H1 (cell line): ENCODE measurements around the gene ADAMTSL2. TPM values are rescaled to one million over a fixed set of nuclear protein-coding genes. Genes with fewer than 3 reads are reported as not detected.

Experiments used
- CTCF ChIA-PET: fragments of 300-600 bp; sonication (Branson Sonifier 250); formaldehyde crosslinking; loops from one replicate; lab custom pipeline; 2021; ENCODE audit not compliant: partially characterized antibody; lab: Charles Lee
- POLR2A ChIA-PET: fragments of 300-600 bp; sonication (Branson Sonifier 250); formaldehyde crosslinking; loops from one replicate; lab custom pipeline; 2021; ENCODE audit warnings: inconsistent platforms; ENCODE audit not compliant: partially characterized antibody; lab: Charles Lee
- DNase-seq, 2 experiments: peaks; one replicate each; pipeline versions ENCODE4 v3.0.0 to v3.0.0-alpha.2; 2010 to 2022; ENCODE audit warnings: low spot score in 2 of 2, low read depth in 1 of 2, mixed read lengths in 1 of 2
- FAIRE-seq: peaks from 2 replicates; lab custom pipeline; 2011; peaks lifted over from hg19 to GRCh38; lab: Jason Lieb, UNC
- H2AFZ ChIP-seq: 2 replicates; pipeline ENCODE4 v1.8.1; 2012; ENCODE audit warnings: low read length, inconsistent platforms
- H2AK5ac ChIP-seq: 2 replicates; pipeline ENCODE4 v1.6.1; 2013; ENCODE audit warnings: low read depth, low read length
- H2BK120ac ChIP-seq: replicated peaks from 2 replicates; pipeline ENCODE3; 2013; ENCODE audit warnings: low read depth, low read length, inconsistent platforms
- H2BK12ac ChIP-seq: 2 replicates; pipeline ENCODE4 v1.6.1; 2013; ENCODE audit warnings: low read depth, low read length
- H2BK15ac ChIP-seq: 2 replicates; pipeline ENCODE4 v1.6.1; 2013; ENCODE audit warnings: low read length
- H2BK20ac ChIP-seq: 2 replicates; pipeline ENCODE4 v1.6.1; 2013; ENCODE audit warnings: low read length
- H2BK5ac ChIP-seq: 2 replicates; pipeline ENCODE4 v1.6.1; 2013; ENCODE audit warnings: low read depth, low read length
- H3K14ac ChIP-seq: 2 replicates; pipeline ENCODE4 v1.6.1; 2013; ENCODE audit warnings: inconsistent platforms; ENCODE audit not compliant: insufficient read length
- H3K18ac ChIP-seq: 2 replicates; pipeline ENCODE4 v1.6.1; 2013; ENCODE audit warnings: low read length; ENCODE audit errors: extremely low read depth
- H3K23ac ChIP-seq: 2 replicates; pipeline ENCODE4 v1.6.1; 2013; ENCODE audit warnings: inconsistent platforms; ENCODE audit not compliant: insufficient read length
- H3K23me2 ChIP-seq: 2 replicates; pipeline ENCODE4 v1.6.1; 2013; ENCODE audit warnings: low read depth, low read length
- H3K27ac ChIP-seq: 2 replicates; pipeline ENCODE4 v1.6.1; 2011; ENCODE audit warnings: low read depth, low read length, inconsistent platforms
- H3K27me3 ChIP-seq, 4 experiments: replicated peaks in 1 of 4; 1 replicate in 1 of 4; 2 replicates in 3 of 4; pipeline versions ENCODE4 v1.6.1 to v1.8.1; 2011 to 2013; ENCODE audit warnings: low read length in 3 of 4, mild to moderate bottlenecking in 3 of 4, inconsistent platforms in 2 of 4, mixed read lengths in 2 of 4, moderate library complexity in 1 of 4; ENCODE audit not compliant: control insufficient read depth in 3 of 4, insufficient read depth in 3 of 4; ENCODE audit errors: extremely low read depth in 1 of 4
- H3K36me3 ChIP-seq, 4 experiments: 2 replicates each; pipeline versions ENCODE4 v1.6.1 to v1.8.1; 2011 to 2013; ENCODE audit warnings: mild to moderate bottlenecking in 4 of 4, low read length in 3 of 4, moderate library complexity in 2 of 4, control low read depth in 1 of 4, inconsistent platforms in 1 of 4; ENCODE audit not compliant: insufficient read depth in 4 of 4, control insufficient read depth in 2 of 4
- H3K4ac ChIP-seq: replicated peaks from 2 replicates; pipeline ENCODE3; 2013; ENCODE audit warnings: low read length, low read depth, mixed read lengths, inconsistent platforms; ENCODE audit not compliant: insufficient read length
- H3K4me1 ChIP-seq, 4 experiments: replicated peaks in 1 of 4; 1 replicate in 1 of 4; 2 replicates in 3 of 4; pipeline versions ENCODE4 v1.6.1 to v1.8.1; 2011 to 2013; ENCODE audit warnings: low read length in 3 of 4, inconsistent platforms in 2 of 4, mixed read lengths in 1 of 4; ENCODE audit not compliant: insufficient read depth in 4 of 4, control insufficient read depth in 3 of 4
- H3K4me2 ChIP-seq, 2 experiments: 2 replicates each; pipeline versions ENCODE4 v1.6.1 to v1.8.1; 2011 to 2013; ENCODE audit warnings: low read depth in 2 of 2, low read length in 2 of 2, control low read depth in 1 of 2, inconsistent platforms in 1 of 2, mild to moderate bottlenecking in 1 of 2; ENCODE audit not compliant: insufficient read depth in 1 of 2
- H3K4me3 ChIP-seq, 4 experiments: fragments of 200-600, 300-600 bp in 1 of 4; sonication (generic), shearing (Covaris generic), sonication (Bioruptor Twin) in 1 of 4; 2 replicates each; pipeline versions ENCODE4 v1.5.1 to v1.8.1; 2011 to 2016; ENCODE audit warnings: low read length in 4 of 4, low read depth in 3 of 4, control low read depth in 2 of 4, inconsistent platforms in 2 of 4, mild to moderate bottlenecking in 2 of 4, mixed read lengths in 1 of 4, moderate library complexity in 1 of 4; ENCODE audit not compliant: insufficient read depth in 2 of 4; ENCODE audit errors: extremely low read depth in 1 of 4
- H3K56ac ChIP-seq: replicated peaks from 2 replicates; pipeline ENCODE3; 2013; ENCODE audit warnings: low read depth, mild to moderate bottlenecking, mixed read lengths, low read length, inconsistent platforms; ENCODE audit not compliant: insufficient read length
- H3K79me1 ChIP-seq: 2 replicates; pipeline ENCODE4 v1.6.1; 2013; ENCODE audit warnings: low read depth, low read length, control low read depth
- H3K79me2 ChIP-seq, 2 experiments: 2 replicates each; pipeline versions ENCODE4 v1.6.1 to v1.8.1; 2012 to 2013; ENCODE audit warnings: low read length in 2 of 2, mild to moderate bottlenecking in 2 of 2, inconsistent platforms in 1 of 2; ENCODE audit not compliant: insufficient read depth in 2 of 2, control insufficient read depth in 1 of 2
- H3K9ac ChIP-seq, 4 experiments: replicated peaks in 1 of 4; 1 replicate in 1 of 4; 2 replicates in 3 of 4; pipeline versions ENCODE4 v1.6.1 to v1.8.1; 2011 to 2013; ENCODE audit warnings: low read depth in 3 of 4, low read length in 3 of 4, control low read depth in 2 of 4, mild to moderate bottlenecking in 2 of 4, moderate library complexity in 2 of 4, inconsistent platforms in 1 of 4; ENCODE audit errors: extremely low read depth in 1 of 4
- H3K9me3 ChIP-seq, 2 experiments: 2 replicates each; pipeline versions ENCODE4 v1.6.1 to v1.8.1; 2012 to 2013; ENCODE audit warnings: mild to moderate bottlenecking in 2 of 2, moderate library complexity in 2 of 2, control low read depth in 1 of 2, inconsistent platforms in 1 of 2, low read depth in 1 of 2, low read length in 1 of 2, mixed read lengths in 1 of 2; ENCODE audit not compliant: insufficient read depth in 2 of 2
- H4K20me1 ChIP-seq, 2 experiments: replicated peaks in 1 of 2; 2 replicates each; pipeline versions ENCODE3 to v1.8.1; 2011 to 2013; ENCODE audit warnings: inconsistent platforms in 2 of 2, low read length in 2 of 2, mild to moderate bottlenecking in 1 of 2; ENCODE audit not compliant: insufficient read depth in 2 of 2, control insufficient read depth in 1 of 2
- H4K5ac ChIP-seq: 2 replicates; pipeline ENCODE4 v1.6.1; 2013; ENCODE audit warnings: low read length, low read depth, mixed read lengths, inconsistent platforms; ENCODE audit not compliant: insufficient read length
- H4K8ac ChIP-seq: 2 replicates; pipeline ENCODE4 v1.8.0; 2013; ENCODE audit warnings: mild to moderate bottlenecking, moderate library complexity, low read length, inconsistent platforms; ENCODE audit not compliant: insufficient read depth; ENCODE audit errors: extremely low read depth
- H4K91ac ChIP-seq: replicated peaks from 2 replicates; pipeline ENCODE3; 2013; ENCODE audit warnings: low read length, mixed read lengths, inconsistent platforms; ENCODE audit not compliant: insufficient read length
- BRCA1 ChIP-seq: IDR thresholded peaks from 2 replicates; pipeline ENCODE4 v1.6.1; 2012; ENCODE audit warnings: low read depth, low read length, improper control_type of control experiment
- CBX8 ChIP-seq: fragments of 300-800, 300-1000 bp; sonication (generic); IDR thresholded peaks from 2 replicates; pipeline ENCODE4 v1.7.1; 2016; ENCODE audit warnings: low read depth, low read length, borderline replicate concordance
- CHD2 ChIP-seq: IDR thresholded peaks from 2 replicates; pipeline ENCODE4 v1.6.1; 2012; ENCODE audit warnings: low read length, improper control_type of control experiment
- GTF2F1 ChIP-seq: IDR thresholded peaks from 2 replicates; pipeline ENCODE4 v1.6.1; 2012; ENCODE audit warnings: low read depth, low read length, improper control_type of control experiment, borderline replicate concordance
- HDAC6 ChIP-seq: IDR thresholded peaks from one replicate; pipeline ENCODE4 v1.7.1; 2012; ENCODE audit warnings: low read depth, mild to moderate bottlenecking, inconsistent platforms, low read length, moderate library complexity
- KDM1A ChIP-seq: fragments of 200-600, 300-600 bp; sonication (generic); IDR thresholded peaks from 2 replicates; pipeline ENCODE4 v1.7.1; 2016; ENCODE audit warnings: mild to moderate bottlenecking, low read length, borderline replicate concordance
- KDM5A ChIP-seq: fragments of 200-600 bp; IDR thresholded peaks from 2 replicates; pipeline ENCODE4 v1.7.1; 2012; ENCODE audit warnings: mild to moderate bottlenecking, low read length, inconsistent platforms, mixed read lengths
- POU5F1 ChIP-seq: IDR thresholded peaks from 2 replicates; pipeline ENCODE4 v1.6.1; 2011; ENCODE audit warnings: low read depth, mild to moderate bottlenecking, low read length, moderate library complexity
- YY1 ChIP-seq: IDR thresholded peaks from 2 replicates; pipeline ENCODE4 v1.6.1; 2011; ENCODE audit warnings: low read depth, mild to moderate bottlenecking, low read length
- WGBS, 2 experiments: shearing (Covaris generic) in 1 of 2; methylation state at CpG; one replicate each; pipeline versions ENCODE4 v1.1.6 to v1.1.7; 2013 to 2015; ENCODE audit warnings: low lambda C conversion rate in 2 of 2, mixed read lengths in 2 of 2, inconsistent platforms in 1 of 2, low coverage in 1 of 2, missing lambda C conversion rate in 1 of 2; ENCODE audit not compliant: insufficient replicate concordance in 2 of 2, insufficient coverage in 1 of 2, insufficient read length in 1 of 2; ENCODE audit errors: extremely low coverage in 1 of 2, missing lambda C conversion rate in 1 of 2; 5-methylcytosine and 5-hydroxymethylcytosine counted together
- polyA plus RNA-seq, 7 experiments: library from polyadenylated mRNA; depleted of rRNA in 3 of 7; stranded (reverse) in 5 of 7; unstranded in 2 of 7; fragments of >200 nt in 5 of 7; fragments of 200-250 nt in 2 of 7; gene quantifications; 1 replicate in 5 of 7; 2 replicates in 1 of 7; 4 replicates in 1 of 7; pipeline versions ENCODE4 v1.2.1 to v1.2.3, GENCODE V29; 2011 to 2013; ENCODE audit warnings: missing spikeins in 2 of 7, mixed read lengths in 2 of 7
- total RNA-seq: library from RNA; stranded (reverse); fragmentation: NEBNext Ultra II Directional; extraction: Animal tissue kit (Norgen Biotek cat#: 25700); gene quantifications from 2 replicates; pipeline ENCODE4 v1.2.1, GENCODE V29; 2021
- TF ChIP-seq, protein P1 (sequence below): IDR thresholded peaks from 2 replicates; pipeline ENCODE4 v1.6.1; 2011; ENCODE audit warnings: low read length, improper control_type of control experiment
- TF ChIP-seq, protein P2 (sequence below), 3 experiments: IDR thresholded peaks; 1 replicate in 2 of 3; 2 replicates in 1 of 3; pipeline versions ENCODE4 v1.5.1 to v1.6.1; 2011; ENCODE audit warnings: low read length in 3 of 3, mild to moderate bottlenecking in 3 of 3, inconsistent platforms in 2 of 3, low read depth in 1 of 3, moderate library complexity in 1 of 3; ENCODE audit not compliant: insufficient read depth in 1 of 3; ENCODE audit errors: control extremely low read depth in 1 of 3

Gene ADAMTSL2
- total and polyA plus RNA-seq, 2 of the 8 experiments (the other 6 are each of a cell fraction or from before 2014, with no cell fraction given): 0.74 to 0.76 TPM

DNA sequence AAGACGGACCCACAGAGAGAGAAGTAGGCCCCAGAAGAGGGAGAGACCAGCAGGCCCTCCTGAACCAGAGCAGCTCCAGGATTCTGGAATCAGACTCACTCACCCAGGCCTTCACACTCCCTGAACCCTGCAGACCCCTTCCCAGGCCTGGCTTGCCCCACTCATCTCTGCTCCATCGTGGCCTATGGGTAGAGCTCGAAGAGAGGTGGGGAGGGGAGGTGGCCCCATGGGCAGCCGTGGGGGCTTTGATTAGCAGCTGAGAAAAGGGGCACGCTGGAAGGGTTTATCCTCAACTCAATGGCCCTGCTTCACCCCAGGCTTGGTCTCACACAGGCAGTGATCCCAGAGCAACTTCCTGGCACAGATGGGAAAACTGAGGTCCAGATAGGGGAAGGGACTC is 10.4 kb upstream of the ADAMTSL2 start:
- 94% methylated on average over 5 of the region's 5 CpGs; no CpG with 5 or more reads in 1 of the 2 experiments for WGBS, 2 experiments
- Histone ChIP-seq H3K56ac (no peak overlapping the region), H3K4me2 (no peak overlapping the region), H3K27ac (no peak overlapping the region), H3K4me3 (no peak overlapping the region), H3K36me3 (no peaks in the 10 kb centered on the region), H3K23me2 (no peaks in the 10 kb centered on the region; the same call in 1 of the 2 replicates), H4K91ac (no peak overlapping the region), H4K20me1 (no peaks in the 10 kb centered on the region), H3K23ac (no peak overlapping the region), H2AFZ (no peak overlapping the region), H2BK15ac (no peak overlapping the region), H4K8ac (no peak overlapping the region), H3K9ac (no peak overlapping the region), H3K79me1 (no peaks in the 10 kb centered on the region), H3K79me2 (no peaks in the 10 kb centered on the region), H3K4me1 (peaks cover 4 to 32% (median 29%) of the 10 kb centered on the region in 4 experiments), H3K9me3 (no peaks in the 10 kb centered on the region), H3K27me3 (peaks cover 0 to 5% (median 0%) of the 10 kb centered on the region in 4 experiments; a peak in 3 of 7 replicates), H2BK20ac (no peak overlapping the region), H4K5ac (no peak overlapping the region), H3K18ac (no peak overlapping the region), H2BK120ac (no peak overlapping the region), H3K4ac (no peak overlapping the region), H2AK5ac (no peak overlapping the region), H3K14ac (no peak overlapping the region), H2BK12ac (no peak overlapping the region), H2BK5ac (no peak overlapping the region)
- POLR2A ChIA-PET: interaction anchor here (1.6 kb wide), 1 partner anchor 10 kb away, joined by 5 read pairs; no protein-coding TSS in a partner anchor
- DNase-seq (no peak), FAIRE-seq (no peak)
- CTCF ChIA-PET: no interaction called here
- TF ChIP-seq GTF2F1 (no peak), YY1 (no peak), KDM5A (no peak), POU5F1 (no peak), KDM1A (no peak), CHD2 (no peak), HDAC6 (no peak), CBX8 (no peak), BRCA1 (no peak)
- TF ChIP-seq, protein P1, sequence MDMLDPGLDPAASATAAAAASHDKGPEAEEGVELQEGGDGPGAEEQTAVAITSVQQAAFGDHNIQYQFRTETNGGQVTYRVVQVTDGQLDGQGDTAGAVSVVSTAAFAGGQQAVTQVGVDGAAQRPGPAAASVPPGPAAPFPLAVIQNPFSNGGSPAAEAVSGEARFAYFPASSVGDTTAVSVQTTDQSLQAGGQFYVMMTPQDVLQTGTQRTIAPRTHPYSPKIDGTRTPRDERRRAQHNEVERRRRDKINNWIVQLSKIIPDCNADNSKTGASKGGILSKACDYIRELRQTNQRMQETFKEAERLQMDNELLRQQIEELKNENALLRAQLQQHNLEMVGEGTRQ: no peak
- TF ChIP-seq, protein P2, sequence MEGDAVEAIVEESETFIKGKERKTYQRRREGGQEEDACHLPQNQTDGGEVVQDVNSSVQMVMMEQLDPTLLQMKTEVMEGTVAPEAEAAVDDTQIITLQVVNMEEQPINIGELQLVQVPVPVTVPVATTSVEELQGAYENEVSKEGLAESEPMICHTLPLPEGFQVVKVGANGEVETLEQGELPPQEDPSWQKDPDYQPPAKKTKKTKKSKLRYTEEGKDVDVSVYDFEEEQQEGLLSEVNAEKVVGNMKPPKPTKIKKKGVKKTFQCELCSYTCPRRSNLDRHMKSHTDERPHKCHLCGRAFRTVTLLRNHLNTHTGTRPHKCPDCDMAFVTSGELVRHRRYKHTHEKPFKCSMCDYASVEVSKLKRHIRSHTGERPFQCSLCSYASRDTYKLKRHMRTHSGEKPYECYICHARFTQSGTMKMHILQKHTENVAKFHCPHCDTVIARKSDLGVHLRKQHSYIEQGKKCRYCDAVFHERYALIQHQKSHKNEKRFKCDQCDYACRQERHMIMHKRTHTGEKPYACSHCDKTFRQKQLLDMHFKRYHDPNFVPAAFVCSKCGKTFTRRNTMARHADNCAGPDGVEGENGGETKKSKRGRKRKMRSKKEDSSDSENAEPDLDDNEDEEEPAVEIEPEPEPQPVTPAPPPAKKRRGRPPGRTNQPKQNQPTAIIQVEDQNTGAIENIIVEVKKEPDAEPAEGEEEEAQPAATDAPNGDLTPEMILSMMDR (IDR thresholded peaks at IDR 0.05; ENCODE audit: control extremely low read depth in 1 of 3, insufficient read depth in 1 of 3, low read depth in 1 of 3, low read length in 3 of 3): no peak
